Limb (tissue), 2 donors: Measurements from ENCODE around the gene SP6.
A peak's percentile ranks its signal among the peaks of the same experiment; 100 is the strongest.

Source experiments
- DNase-seq, 2 donors: peaks; one replicate each; pipeline ENCODE4 v3.0.0-alpha.2; 2016; ENCODE audit errors: extremely low spot score in 2 of 2

Gene SP6

DNA sequence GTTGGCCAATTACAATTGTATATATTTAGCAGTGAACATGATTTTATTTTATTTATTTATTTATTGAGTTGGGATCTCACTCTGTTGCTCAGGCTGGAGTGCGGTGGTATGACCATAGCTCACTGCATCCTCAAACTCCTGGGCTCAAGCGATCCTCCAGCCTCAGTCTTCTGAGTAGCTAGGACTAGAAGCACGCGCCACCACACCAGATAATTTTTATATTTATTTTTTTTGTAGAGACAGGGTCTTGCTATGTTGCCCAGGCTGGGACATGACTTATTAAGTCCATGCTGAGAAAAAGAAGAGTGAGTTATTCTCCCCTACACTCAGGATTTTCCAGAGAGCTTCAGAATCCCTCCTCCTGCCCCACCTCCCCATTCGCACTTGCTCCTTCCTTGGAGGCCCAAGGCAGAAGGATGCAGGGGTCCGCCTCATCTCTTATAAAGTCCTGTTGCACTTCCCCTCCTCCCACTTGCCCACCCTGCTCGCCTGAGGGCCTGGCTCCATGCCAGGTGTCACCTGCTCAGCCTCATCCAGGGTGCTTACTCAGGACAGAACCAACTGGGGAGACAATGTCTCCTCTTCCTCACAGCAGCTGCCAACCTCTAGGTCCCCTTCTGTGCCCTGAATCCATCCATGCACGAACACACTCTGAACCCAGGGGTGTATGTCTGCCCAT lies 29.0 kb upstream of the SP6 start:
- DNase-seq, result no peak

DNA sequence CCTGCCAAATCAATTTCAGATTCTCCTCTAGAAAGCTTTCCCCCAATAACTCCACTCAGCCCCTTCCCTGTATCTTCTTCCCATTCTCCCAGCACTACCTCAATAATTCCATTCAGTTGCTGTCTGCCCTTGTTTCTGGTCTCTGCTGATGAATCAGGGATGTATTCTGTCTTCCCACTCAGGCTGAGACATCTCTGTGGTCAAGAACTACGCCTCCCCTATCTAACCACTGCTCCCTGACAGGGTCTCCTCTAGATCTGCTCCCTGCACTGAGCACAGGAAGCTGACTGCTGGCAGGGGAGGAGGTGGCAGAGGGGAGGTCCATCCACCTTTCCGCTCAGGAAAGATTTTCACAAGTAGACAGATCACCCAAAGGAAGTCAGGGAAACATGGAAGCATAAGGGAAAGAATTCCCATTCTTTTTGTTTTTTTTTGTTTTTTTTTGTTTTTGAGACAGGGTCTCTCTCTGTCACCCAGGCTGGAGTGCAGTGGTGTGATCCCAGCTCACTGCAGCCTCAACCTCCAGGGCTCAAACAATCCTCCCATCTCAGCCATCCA lies 28.1 kb upstream of the SP6 start:
- DNase-seq, result no peak

DNA sequence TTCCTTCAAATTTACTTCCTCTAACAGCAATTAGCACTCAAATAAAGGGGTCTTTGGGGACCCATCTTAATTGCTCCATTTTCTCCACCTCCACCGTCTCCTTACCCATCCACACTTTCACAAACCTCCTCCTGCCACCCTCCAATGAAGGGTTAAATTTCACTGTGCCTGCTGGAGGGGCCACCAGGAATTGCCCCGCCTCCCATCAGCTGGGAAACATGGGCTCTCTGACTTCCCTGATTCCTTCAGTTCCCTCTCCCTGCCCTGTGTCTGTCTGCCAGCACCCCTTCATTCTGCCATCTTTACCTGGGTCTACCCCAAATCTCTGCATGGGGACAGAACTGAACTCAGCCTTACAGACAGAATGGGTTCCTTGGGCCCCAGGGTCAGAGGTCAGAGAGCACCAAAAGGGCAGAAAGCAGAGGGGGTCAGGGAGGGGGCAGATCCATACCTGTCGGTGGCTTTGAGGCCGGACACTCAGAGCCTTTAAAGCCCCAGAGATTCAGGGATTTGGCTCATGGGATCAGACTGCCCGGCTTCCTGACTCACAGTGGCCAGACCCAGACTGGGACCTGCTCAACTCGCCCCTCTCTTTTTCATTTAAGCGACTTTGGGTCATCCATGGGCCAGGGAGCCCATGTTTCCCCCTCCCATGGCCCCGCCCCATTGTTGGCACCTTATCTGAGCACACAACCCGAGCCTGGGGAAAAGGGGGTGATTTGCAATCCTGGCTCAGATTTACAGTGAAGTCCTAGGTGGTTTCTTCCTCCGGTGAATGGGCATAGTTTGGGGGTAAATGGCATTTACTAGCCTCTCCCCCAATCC lies 27.5 kb upstream of the SP6 start:
- no peak for DNase-seq

DNA sequence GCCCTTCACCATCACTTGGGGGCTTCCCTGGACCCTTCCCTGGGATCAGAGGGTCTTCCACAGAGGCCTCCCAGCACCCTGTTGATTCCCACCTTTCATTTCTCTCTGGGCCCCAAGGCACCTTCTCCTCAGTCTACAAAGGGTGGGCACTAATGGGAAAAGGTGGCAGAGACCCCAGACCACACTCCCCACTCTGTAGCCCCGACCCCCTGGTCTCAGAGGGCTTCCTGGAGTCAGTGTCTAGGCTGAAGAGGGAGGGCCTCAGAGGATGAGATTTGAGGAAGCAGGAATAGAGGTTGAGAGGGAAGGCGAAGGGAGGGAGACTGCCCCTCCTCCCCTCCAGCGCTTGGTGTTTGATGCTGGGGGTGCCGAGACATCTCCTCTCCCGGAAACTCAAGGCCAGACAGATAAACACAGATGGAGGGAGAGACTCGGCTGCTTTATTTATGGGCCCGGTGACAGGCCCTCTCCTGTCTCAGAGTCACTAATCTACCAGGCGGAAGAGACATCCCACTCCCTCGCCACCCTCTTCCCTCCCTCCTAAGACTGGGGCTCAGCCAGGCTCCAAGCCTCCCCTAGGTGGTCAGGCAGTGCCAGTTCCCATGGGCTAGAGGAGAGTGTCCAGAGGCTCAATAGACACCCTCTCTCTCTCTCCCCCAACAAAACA lies 26.5 kb upstream of the SP6 start:
- no peak for DNase-seq

DNA sequence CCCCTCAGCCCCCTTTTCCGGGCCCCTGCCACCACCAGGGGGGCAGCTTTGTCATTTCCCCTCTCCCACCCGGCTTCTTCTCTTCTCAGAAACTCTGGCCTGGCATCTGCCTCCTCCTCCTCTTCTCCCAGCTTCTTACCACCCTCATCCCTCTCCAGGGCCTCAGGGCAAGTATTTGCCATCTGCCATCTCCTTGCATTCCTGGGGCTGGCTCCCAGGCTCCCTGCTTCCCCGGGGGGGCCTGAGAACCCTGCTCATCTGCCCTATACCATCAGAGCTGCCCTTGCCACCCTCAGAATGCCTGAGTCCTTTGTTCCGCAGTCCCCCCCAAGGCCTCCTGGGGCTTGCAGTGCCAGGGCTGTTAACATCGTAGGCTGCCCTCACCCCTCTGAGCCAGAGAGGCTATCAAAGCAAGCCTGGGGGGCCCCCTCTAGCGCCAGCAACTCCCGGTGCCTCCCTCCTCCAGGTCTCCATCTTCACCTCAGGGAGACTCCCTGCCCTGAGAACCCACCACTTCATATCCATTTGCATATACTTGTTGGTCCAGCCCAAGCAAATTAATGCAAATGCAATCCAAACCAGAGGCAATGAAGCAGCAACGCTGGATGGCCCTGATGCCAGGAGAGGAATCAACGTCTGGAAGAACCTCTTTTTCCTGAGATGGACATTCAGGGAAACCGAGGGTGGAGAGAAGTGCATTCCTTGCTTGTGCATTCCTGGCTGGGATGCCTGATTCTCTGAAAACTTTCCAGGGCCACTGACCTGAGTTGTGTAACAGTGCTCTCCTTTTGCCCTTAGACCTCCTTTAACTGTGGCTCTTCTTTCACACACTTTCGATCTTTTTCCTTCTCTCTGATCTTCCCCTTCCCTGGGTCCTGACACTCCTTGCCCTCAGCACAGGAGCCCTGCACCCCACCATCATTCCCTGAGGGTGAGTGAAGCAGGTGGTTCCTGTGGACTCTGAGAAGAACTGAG lies 24.3 kb upstream of the SP6 start:
- DNase-seq, result no peak

DNA sequence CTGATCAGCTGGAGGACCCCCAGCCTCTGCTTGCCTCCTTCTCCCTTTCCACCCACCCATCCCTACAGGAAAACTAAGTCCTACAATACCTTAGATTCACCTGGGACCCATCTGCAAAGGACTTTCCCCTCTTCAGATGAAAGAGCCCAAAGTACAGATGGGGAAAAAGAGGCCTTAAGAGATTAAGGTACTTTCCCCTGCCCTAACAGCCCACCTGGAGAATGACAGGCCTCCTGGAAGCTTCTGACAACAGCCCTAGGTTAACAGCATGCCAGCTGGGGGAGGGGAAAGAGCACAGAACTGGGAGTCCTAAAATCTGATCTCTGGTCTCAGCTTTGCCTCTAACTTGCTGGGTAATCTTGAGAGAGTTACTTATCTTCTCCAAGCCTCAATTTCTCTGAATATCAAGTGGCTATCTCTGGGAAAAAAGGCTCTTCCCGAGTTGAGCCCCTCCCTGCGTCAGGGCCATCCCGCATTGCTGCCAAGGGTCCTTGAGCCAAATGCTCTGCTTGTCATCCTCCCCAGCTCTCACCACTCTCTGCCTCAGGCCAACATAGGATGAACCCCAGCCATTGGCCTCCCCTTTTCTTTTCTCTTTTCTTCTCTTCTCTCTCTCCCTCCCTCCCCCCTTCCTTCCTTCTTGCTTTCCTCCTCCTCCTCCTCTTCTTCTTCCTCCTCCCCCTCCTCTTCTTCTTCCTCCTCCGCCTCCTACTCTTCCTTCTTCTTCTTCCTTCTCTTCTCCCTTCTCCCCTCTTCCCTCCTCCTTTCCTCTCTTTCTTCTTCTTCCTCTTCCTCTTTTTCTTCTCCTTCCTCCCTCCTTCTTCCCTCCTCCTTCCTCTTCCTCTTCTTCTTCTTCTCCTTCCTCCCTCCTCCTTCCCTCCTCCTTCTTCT lies 22.5 kb upstream of the SP6 start:
- DNase-seq, result no peak

DNA sequence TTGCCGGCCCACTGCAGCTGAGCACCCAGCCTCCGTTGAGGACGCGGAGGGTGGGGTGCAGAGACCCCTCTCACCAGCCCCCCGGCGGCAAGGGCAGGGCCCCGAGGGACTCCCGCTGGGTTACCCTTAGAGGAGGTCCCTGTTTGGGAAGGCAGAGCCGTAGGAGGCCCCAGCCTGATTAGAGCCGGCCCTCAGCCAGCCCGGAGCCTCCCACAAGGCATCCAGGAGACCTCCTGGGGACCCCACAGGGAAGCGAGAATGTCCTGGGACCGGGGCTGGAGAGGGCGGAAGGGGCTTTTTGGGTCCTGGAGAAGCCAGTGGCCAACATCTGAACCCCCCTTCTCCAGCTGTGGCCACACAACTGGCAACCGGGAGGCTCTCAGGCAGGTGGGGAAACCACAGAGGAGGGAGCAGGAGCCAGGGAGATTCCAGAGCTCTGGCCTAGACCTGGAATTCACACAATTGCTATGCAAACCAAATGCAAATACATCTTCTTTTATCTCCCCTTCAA lies 21.7 kb upstream of the SP6 start:
- DNase-seq, result no peak

DNA sequence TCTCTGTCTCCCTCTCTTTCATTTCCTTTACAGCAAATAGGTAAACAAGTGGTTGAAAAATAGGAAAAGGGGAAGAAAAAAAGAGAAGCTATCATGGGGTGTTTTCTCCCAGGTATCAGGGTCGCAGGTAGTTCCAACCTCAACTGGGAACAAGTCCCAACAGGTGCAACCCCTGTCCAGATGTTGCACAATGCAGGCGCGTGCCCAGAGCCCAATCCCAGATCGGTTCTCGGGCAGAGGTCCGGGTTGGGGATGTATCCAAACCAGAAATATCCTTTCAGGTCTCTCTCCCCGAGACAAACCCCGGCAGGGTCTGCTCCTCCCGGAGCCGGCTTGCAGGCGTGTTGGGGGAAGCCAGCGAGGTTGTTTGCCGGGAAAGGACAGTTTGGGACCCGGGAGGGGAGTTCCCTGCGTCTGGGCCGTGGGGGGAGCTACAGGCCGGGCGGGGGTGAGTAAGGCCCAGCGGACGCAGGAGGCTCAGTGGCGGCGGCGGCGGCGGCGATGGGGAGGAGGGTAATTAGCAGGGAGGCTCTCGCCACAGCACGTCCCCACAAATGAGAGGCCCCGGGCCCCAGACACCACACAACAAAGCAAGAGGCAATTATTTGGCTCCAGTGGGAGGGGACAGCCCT lies 21.2 kb upstream of the SP6 start:
- DNase-seq, result no peak

DNA sequence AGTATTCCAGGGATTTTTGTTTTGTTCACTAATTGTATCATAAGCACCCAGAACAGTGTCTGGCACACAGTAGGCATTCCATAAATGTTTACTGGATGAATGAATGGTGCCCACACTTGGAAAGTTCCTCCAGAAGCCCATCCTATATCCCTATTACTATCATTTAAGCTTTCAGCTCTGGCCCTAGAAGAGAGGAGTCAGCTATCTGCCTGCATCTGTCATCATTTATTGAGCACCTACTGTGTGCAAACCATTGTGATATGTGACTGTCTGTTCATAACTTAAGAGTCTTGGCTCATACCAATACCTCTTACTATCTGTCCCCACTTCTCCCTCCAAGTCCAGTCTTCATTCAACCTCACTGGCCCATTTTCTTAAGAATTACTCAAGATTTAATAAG lies 20.1 kb upstream of the SP6 start:
- DNase-seq, result no peak

DNA sequence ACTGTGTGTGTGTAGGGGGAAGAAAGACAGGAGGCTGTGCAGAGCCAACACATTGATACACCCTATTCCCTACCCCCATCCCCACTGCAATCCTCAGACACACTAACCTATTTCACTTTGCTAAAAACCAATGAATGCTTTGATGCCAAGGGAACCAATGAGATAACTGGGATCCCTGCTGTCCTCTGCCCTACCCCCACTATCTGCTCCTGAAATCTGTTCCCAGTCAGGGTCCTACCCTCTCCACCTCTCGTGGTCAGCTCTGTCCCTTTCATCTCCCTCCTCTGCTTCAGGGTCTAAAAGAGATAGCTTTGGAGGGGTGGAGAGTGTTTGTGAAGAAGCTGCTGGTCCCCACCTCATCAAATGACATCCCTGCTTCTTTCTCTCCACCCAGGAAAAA lies 19.1 kb upstream of the SP6 start:
- DNase-seq, result no peak

DNA sequence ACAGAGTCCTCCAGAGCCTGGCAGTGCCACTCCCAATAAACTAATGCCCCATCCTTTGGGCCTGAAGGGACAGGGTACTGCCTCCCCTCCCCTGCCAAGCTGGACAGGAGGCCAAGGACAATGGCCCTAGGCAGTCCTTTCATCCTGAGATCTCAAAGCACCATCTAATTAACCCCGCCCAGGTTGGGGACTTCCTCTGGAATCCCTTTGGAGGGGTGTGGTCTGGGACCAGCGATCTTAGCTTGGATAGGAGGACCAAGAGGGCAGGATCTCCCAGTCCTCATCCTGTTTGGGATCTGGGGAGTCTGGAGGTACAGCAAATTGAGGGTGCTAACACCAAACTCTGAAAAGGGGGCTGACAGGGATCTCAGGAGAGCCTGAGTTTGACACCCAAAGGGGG lies 18.2 kb upstream of the SP6 start:
- DNase-seq, result no peak

DNA sequence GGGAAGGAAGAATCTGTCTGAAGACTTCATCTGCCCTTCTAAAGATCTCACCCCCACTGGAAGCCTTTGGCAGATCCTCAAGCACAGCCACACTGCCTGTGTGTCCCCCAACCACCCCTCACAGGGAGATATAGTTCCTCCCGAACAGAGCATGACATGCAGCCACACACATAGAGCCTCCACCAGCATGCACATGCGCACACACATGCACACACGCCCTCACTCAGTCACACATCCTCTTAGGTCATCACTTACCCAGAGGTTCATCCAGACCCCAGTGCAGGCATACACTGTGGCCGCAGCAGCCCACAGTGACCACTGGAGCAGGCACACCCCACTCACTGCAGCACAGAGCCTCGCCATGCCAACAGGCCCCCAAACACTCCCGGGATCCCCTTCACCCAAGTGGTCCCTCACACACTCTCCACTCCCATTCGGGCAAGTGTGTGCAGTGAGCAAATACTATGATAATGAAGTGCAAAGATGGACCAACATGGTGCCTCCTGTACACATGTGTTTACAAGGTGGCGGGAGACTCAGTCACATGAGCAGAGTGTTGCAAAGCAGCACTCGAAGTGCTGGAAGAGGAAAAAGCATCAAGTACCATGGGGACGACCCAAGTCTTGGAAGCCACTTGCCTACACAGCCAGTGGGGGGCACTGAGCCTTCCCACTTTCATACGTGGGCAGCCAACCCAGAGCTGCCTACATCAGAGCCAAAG lies 17.0 kb upstream of the SP6 start:
- no peak for DNase-seq

DNA sequence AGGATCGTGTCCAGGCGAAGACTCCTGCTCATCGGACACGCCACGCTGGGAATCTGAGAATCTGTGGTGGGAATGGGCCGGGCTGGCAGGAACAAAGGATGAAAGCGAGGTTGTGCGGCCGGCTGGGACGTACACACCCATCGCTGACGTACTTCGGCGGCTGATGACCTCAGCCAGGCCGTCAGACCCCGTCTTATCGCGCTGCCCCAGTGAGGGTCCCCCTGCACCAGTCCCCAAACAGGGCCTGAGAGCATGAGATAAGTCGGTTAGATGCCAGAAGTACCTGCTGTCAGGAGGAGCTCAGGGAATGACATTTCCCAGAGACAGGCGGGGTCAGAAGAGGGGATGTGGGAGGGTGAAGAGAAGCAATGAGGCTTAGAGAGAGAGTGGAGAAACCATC lies 16.0 kb upstream of the SP6 start:
- no peak for DNase-seq

DNA sequence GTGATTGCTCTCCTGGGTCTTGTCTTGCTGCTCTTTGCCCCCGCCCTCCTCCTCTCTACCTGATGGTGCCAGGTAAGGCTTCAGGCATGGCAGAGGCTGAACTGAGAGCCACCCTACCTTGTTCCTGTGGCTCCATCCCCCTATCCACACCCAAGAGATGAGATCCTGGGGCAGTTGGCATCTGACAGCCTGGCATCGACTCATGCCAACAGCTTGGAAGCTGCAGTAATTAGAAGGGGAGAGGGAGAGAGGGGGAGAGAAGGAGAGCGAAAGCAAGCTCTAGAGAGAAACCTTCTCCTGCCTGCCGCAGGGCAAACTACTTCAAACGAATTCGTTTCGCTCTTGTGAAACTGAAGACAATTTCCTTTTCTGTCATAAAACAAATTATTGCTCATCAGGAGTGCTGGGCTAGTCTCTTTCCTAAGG lies 13.8 kb upstream of the SP6 start:
- peak in 1 of 2 donors; percentile 18 for DNase-seq

DNA sequence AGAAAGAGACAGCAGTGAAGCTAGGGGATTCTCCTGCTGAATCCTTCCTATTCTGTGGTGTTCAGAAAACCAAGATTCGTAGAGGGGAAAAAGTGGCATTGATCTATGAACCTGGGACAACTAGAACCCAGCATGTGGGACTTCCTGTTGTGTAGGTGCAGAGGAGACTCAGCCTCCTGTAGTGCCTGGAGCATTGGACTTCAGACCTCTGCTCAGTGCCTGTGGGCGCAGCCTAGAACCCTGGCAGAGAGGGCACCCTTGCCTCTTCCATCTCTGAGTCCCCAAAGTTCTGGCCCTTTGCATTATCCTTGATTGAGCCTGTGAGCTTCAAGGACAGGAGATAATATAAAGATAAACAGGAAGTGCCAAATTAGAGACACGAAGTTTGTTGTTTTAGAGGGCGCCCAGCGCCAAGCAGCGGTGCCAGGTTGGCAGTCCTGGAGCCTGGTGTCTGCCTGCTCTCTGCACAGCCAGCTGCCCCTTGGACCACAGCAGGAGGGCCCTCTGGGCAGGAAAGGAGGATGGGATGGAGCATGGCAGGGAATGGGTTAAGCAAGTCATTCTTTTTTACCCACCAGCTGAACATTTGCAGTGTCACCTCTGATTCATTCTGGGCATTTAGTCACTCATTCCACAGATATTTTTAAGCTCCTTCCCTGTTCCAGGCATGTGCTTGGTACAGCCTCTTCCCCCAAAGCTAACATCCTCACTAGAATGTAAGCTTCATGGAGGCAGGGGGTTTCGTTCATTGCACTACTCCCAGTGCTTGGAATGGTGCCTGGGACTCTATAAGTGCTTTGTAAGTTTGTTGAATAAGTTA lies 11.9 kb upstream of the SP6 start:
- DNase-seq, result peak in 1 of 2 donors; percentile 11

DNA sequence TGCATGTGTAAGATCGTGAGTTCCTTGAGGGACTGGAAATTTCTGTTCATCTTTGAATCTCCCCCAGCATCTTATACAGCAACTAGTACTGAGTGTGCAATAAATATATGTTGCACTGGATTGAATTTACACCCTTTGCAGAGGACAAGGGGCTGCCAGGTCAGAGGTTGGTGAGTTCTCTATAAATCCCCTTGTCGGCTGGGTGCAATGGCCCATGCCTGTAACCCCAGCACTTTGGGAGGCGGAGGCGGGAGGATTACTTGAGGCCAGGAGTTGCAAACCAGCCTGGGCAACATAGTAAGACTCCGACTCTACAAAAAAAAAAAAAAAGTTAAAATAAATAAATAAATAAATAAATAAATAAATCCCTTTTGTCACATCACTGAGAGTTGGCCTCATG lies 9.4 kb upstream of the SP6 start:
- DNase-seq, result no peak

DNA sequence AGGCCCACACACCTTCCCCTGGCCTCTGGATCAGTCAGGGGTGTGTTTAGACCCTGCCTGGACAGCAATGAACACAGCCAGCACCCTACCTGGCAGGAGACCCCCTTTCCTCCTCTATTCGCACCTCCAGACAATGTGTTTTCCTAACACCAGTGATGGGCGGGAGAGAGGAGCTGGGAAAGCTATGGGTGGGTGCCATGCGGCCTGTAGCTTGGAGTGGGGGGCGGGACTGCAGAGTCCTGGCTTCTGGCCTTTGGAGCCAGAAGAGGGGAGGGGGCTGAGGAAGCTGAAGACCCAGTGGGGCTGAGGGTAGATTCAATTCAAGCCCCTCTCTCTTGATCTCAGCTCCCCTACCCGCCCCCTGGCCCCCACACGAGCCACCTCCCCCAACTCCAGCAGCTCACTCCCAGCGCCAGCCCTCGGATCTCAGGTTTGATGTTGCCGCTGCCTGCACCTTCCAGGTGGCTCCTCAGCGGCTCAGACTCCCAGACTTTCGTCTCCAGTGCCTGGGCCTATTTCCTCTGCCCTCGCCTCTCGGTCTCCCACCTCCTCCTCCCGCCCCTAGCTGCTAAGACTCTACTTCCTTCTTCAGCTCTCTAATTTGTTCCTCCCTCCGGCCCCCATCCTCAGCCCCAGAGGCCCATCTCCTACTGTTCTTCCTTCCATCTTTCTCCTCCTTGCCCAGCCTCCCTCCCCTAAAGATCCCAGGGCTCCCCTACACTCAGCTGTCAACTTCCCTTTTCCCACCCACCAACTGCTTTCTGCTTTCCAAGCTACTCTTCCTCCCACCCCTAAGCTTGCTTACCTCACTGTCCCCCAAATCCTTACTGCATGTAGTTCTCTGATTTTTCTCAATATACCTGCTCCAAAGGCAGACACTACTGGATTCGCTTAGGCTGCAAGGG lies 6.8 kb upstream of the SP6 start:
- no peak for DNase-seq
